ENCODE data around the gene SCAP. TPM values are rescaled to one million over a fixed set of nuclear protein-coding genes. Genes with fewer than 3 reads are reported as not detected.

The SCAP gene
- total and polyA plus RNA-seq, 2 of the 13 experiments (the other 11 are each of a cell fraction or from before 2014, with no cell fraction given): 40.4 to 53.3 TPM

DNA sequence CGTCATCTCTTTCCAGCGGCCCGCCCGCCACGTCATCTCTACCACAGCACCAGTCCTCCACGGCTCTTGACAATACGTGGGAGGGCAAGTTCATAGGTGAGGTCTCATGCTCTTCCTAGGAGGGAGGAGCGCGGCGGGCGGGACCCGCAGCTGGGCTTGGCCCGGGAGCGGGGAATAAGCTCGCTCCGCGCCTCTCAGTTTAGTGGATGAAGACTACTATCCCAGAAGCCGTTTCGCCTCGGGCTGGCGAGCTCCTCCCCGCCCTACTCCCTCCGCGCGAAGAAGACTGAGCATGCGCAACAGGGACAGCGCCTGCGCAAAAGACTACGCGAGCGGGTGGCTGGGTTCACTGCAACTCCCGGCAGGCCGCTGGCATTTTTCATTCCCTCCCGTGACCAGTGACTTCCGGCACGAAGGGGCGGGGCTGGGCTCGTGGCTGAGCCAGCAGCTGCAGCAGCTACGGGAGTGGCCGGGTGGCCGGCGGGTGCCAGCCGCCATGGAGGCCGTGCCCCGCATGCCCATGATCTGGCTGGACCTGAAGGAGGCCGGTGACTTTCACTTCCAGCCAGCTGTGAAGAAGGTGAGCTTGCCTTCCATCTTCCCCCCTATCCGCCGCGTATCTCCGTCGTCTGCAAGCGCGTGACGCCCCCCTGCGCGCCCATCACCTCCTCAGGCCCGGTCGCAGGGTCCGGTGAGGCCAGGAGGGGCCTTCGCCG lies 95.0 kb downstream of the SCAP start, which contains the start of gene PTPN23 (continued):
- no peak for TF ChIP-seq RARG (CRISPR knock-in tag; IDR thresholded peaks at IDR 0.05; ENCODE audit: low read depth)
- no peak for TF ChIP-seq MATR3 (CRISPR knock-in tag; IDR thresholded peaks at IDR 0.05)
- TF ChIP-seq ZNF619 (CRISPR knock-in tag; IDR thresholded peaks at IDR 0.05): peak; percentile 69; the same call in 1 of the 2 replicates
- TF ChIP-seq TOPORS (CRISPR knock-in tag; IDR thresholded peaks at IDR 0.05): no peak
- no peak for TF ChIP-seq TBX3 (IDR thresholded peaks at IDR 0.05; ENCODE audit: borderline replicate concordance)
- no peak for TF ChIP-seq CC2D1A (CRISPR knock-in tag; IDR thresholded peaks at IDR 0.05)
- no peak for TF ChIP-seq EED (CRISPR knock-in tag; IDR thresholded peaks at IDR 0.05)
- TF ChIP-seq, protein P1, sequence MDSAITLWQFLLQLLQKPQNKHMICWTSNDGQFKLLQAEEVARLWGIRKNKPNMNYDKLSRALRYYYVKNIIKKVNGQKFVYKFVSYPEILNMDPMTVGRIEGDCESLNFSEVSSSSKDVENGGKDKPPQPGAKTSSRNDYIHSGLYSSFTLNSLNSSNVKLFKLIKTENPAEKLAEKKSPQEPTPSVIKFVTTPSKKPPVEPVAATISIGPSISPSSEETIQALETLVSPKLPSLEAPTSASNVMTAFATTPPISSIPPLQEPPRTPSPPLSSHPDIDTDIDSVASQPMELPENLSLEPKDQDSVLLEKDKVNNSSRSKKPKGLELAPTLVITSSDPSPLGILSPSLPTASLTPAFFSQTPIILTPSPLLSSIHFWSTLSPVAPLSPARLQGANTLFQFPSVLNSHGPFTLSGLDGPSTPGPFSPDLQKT (CRISPR knock-in tag; IDR thresholded peaks at IDR 0.05; ENCODE audit: borderline replicate concordance): no peak
- peak; percentile 65 for TF ChIP-seq SRY (CRISPR knock-in tag; IDR thresholded peaks at IDR 0.05)
- peak; percentile 49; the same call in 1 of the 2 replicates for TF ChIP-seq ZNF768 (CRISPR knock-in tag; IDR thresholded peaks at IDR 0.05)
- TF ChIP-seq, protein P2, sequence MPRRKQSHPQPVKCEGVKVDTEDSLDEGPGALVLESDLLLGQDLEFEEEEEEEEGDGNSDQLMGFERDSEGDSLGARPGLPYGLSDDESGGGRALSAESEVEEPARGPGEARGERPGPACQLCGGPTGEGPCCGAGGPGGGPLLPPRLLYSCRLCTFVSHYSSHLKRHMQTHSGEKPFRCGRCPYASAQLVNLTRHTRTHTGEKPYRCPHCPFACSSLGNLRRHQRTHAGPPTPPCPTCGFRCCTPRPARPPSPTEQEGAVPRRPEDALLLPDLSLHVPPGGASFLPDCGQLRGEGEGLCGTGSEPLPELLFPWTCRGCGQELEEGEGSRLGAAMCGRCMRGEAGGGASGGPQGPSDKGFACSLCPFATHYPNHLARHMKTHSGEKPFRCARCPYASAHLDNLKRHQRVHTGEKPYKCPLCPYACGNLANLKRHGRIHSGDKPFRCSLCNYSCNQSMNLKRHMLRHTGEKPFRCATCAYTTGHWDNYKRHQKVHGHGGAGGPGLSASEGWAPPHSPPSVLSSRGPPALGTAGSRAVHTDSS (CRISPR knock-in tag; conservative IDR thresholded peaks at IDR 0.05): 0 out of 2 replicates have a peak, but pooled peaks have one; percentile 57
- TF ChIP-seq TCF12 (IDR thresholded peaks at IDR 0.05): no peak
- no peak for TF ChIP-seq TCF12 (CRISPR knock-in tag; IDR thresholded peaks at IDR 0.05)
- TF ChIP-seq ZNF282 (IDR thresholded peaks at IDR 0.05; ENCODE audit: partially characterized antibody): no peak
- TF ChIP-seq ZNF790 (CRISPR knock-in tag; IDR thresholded peaks at IDR 0.05; ENCODE audit: borderline replicate concordance): no peak
- TF ChIP-seq SMC3 (IDR thresholded peaks at IDR 0.05; ENCODE audit: low read length): no peak
- TF ChIP-seq ZFYVE20 (CRISPR knock-in tag; IDR thresholded peaks at IDR 0.05; ENCODE audit: borderline replicate concordance, low read depth): no peak
- peak; percentile 88 for TF ChIP-seq POLR2G (IDR thresholded peaks at IDR 0.05; ENCODE audit: low read depth, low read length)
- peak; percentile 68 for TF ChIP-seq SAP130 (CRISPR knock-in tag; IDR thresholded peaks at IDR 0.05; ENCODE audit: low read depth)
- no peak for TF ChIP-seq ZNF773 (CRISPR knock-in tag; IDR thresholded peaks at IDR 0.05; ENCODE audit: borderline replicate concordance)
- TF ChIP-seq ZNF337 (CRISPR knock-in tag; IDR thresholded peaks at IDR 0.05; ENCODE audit: borderline replicate concordance, low read depth): no peak
- TF ChIP-seq HMGA1 (CRISPR knock-in tag; conservative IDR thresholded peaks at IDR 0.05): no peak
- no peak for TF ChIP-seq CHD4 (IDR thresholded peaks at IDR 0.05; ENCODE audit: borderline replicate concordance, low read length)
- TF ChIP-seq RAD21 (CRISPR knock-in tag; IDR thresholded peaks at IDR 0.05): no peak; the same call in none of the 2 replicates
- TF ChIP-seq SRSF4 (IDR thresholded peaks at IDR 0.05; ENCODE audit: low read depth, low read length, poor library complexity, severe bottlenecking): no peak
- TF ChIP-seq NFE2L2 (IDR thresholded peaks at IDR 0.05; ENCODE audit: low read length): no peak
- TF ChIP-seq BHLHE40 (IDR thresholded peaks at IDR 0.05; ENCODE audit: low read length): peak; percentile 92
- TF ChIP-seq NFKB2 (CRISPR knock-in tag; IDR thresholded peaks at IDR 0.05; ENCODE audit: borderline replicate concordance): peak; percentile 25; the same call in 1 of the 2 replicates

All from HepG2 (cell line).